Epithelial cell of esophagus (primary cell): ENCODE measurements around the gene SLC39A11.

Experiments
- DNase-seq: peaks from one replicate; pipeline ENCODE4 v3.0.0; 2010; ENCODE audit warnings: low read depth
- H3K4me3 ChIP-seq: 2 replicates; pipeline ENCODE4 v1.5.1; 2011; ENCODE audit warnings: mild to moderate bottlenecking, low read length, control low read depth
- TF ChIP-seq, protein P1 (sequence below): IDR thresholded peaks from 2 replicates; pipeline ENCODE4 v1.5.1; 2011; ENCODE audit warnings: low read depth, mild to moderate bottlenecking, low read length, control low read depth, inconsistent platforms; ENCODE audit not compliant: insufficient read depth; ENCODE audit errors: missing control alignments

Gene SLC39A11

DNA sequence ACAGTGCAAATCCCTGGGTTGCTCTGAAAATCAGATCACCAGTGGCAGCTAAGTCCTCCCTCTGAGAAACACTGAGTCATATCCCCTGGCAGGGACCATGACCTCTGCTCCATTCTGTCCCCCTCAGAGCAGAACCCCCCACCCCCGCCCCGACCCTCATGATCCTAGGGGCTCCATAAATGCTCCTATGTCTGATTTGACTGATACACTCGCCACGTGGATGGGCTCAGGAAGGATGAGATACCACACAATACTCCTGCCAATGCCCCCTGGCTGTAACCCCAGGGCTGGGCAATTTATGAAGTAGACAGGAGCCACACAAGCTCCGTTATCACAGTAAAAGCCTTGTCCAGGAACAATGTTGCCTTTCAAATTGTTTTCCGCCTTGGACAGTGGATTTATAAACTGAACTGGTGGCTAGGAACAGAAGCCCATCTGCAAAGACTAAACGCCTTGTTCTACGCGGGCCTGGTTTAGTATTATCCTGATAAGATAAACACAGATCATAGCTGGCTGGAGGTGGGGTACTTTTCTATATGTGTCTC, 394.8 kb downstream of the SLC39A11 start:
- TF ChIP-seq, protein P1, sequence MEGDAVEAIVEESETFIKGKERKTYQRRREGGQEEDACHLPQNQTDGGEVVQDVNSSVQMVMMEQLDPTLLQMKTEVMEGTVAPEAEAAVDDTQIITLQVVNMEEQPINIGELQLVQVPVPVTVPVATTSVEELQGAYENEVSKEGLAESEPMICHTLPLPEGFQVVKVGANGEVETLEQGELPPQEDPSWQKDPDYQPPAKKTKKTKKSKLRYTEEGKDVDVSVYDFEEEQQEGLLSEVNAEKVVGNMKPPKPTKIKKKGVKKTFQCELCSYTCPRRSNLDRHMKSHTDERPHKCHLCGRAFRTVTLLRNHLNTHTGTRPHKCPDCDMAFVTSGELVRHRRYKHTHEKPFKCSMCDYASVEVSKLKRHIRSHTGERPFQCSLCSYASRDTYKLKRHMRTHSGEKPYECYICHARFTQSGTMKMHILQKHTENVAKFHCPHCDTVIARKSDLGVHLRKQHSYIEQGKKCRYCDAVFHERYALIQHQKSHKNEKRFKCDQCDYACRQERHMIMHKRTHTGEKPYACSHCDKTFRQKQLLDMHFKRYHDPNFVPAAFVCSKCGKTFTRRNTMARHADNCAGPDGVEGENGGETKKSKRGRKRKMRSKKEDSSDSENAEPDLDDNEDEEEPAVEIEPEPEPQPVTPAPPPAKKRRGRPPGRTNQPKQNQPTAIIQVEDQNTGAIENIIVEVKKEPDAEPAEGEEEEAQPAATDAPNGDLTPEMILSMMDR, result no peak
- no peak for DNase-seq
- H3K4me3 ChIP-seq, result no peak overlapping the region

DNA sequence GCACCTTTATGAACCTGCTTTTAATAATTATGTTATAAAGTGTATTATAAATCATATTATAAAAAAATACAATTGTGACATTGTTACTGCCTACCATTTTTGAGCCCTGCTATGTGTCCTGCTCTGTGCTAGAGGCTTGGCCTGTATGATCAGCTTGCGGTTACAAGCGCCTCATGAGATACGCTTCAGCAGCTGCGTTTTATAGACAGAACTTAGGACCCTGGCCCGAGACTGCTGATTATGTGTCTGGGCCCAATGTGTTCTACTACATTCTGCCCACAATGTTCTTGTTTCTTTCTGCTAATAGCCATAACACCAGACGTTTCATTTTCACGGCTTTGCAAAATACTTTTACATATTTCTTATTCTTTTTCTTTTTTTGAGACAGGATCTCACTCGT, 395.8 kb downstream of the SLC39A11 start:
- no peak for DNase-seq
- H3K4me3 ChIP-seq, result no peak overlapping the region
- TF ChIP-seq, protein P1, result no peak

DNA sequence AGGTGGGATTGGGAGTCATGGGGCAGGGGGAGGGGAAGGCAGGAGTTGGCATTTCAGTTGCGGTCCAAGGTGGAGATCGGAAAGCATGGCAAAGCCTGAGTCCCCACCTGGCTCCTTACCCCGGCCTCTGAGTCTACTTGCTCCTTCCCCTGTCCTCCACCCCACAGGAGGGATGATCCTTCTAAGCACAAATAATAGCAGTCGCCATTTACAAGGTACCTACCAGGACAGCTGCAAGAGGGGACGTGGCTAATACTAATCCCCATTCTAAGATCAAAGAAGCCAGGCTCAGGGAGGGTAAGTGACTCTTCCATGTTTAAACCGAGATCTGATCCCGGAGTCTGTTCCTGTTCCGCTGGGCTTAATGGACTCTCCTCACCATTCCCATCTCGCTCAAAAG, 396.3 kb downstream of the SLC39A11 start:
- TF ChIP-seq, protein P1, result no peak
- no peak overlapping the region for H3K4me3 ChIP-seq
- DNase-seq, result no peak

DNA sequence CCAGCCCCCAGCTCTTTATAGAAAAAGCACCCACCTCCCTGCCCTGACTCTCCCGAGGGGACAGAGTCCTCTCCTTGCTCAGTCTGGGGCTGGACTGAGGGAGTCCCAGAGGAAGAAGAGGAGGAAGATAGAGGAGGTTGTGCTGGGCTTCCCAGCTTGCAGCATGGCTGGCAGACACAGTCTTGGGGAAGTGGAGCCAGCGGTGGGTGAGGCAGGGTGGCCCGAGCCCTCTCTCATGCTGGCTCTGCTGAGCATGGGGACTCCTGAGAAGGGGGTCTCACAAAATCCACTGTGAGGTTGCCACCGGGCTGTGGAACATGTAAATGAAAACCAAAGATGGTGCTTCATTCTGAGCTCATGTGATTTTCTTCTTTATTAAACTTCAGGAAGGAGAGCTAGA, 398.5 kb downstream of the SLC39A11 start:
- DNase-seq, result no peak
- no peak overlapping the region for H3K4me3 ChIP-seq
- TF ChIP-seq, protein P1, result no peak

DNA sequence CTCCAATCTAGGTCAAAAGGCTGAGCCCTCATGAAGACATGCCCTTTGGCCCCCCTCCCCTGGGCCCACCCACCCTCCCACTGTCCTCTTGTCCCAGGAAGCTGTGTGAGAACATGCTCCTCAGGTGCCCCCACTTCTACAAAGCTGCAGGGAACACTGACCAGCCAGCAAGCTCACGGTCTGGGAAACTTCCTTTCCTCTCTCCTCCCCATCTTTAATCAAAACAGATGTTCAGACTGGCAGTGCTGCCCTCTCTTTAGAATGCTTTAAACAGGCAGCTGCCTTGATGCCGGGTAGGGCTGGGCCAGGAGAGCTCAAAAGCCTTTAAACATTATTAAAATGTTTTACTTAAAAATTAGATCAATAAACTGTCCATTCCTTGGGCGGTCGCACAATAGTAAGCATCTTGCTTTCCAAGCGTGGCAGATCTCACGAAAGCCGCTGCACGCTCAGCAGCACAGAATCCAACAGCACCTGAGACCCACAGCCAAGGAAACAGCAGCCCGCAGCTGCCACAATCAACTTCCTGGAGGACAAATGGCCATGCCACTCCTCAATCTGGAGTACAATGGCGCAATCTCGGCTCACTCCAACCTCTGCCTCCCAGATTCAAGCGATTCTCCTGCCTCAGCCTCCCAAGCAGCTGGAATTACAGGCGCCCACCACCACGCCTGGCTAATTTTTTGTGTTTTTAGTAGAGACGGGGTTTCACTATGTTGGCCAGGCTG, 399.2 kb downstream of the SLC39A11 start:
- H3K4me3 ChIP-seq, result no peak overlapping the region
- no peak for DNase-seq
- TF ChIP-seq, protein P1, result no peak

DNA sequence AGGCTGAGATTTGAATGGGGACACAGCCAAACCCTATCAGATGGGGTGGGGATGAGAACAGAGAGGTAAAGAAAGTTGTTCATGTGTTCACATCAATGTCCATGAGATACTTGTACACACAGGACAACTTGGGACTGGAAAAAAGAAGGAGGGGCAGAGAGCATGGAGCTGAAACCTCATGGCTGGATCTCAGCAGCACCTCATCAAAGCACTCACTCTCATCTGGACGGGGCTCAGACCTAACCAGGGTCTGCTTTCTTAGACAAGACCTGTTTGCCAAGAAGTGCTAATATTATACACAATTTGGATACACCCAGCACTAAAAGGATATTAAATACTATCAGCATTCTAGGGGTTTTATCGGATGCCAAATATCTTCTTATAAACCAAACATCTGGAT, 399.8 kb downstream of the SLC39A11 start:
- DNase-seq, result no peak
- H3K4me3 ChIP-seq, result no peak overlapping the region
- TF ChIP-seq, protein P1, result no peak

DNA sequence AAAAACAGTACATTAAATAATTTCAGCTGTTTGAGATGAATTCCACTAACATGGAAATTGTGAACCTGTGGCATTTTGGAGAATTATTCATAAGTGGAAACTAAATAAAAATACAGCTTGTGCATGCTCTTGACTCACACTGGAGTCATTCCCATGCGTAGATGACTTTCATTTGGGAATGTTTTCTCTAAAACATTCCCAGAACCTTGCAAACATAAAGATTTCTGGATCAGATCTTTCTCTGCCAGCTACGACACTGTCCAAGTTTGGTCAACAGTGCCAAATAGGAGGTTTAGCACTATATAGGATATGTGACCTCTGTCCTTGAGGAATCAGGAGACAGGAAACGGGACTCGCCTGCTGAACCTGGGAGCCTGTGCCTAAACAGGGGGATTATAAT, 400.9 kb downstream of the SLC39A11 start:
- peak; percentile 69 for DNase-seq
- TF ChIP-seq, protein P1, result no peak

More for the DNA sequence above, 400.9 kb downstream of the SLC39A11 start:
- no peak overlapping the region for H3K4me3 ChIP-seq
